ENCODE data around the gene DLG2.
"Not testable (repeated sequence)": the region's sequence is repeated elsewhere in the genome, so short reads cannot be mapped to it uniquely, and the experiment has no call there.

DLG2 gene

GRCh38 chr11:85301895-85302678, 325.1 kb downstream of the DLG2 start:
- DNase-seq, result no peak

- no peak for DNase-seq
These were observed 327.7 kb downstream of the DLG2 start for GRCh38 chr11:85299258-85299942.

DNA sequence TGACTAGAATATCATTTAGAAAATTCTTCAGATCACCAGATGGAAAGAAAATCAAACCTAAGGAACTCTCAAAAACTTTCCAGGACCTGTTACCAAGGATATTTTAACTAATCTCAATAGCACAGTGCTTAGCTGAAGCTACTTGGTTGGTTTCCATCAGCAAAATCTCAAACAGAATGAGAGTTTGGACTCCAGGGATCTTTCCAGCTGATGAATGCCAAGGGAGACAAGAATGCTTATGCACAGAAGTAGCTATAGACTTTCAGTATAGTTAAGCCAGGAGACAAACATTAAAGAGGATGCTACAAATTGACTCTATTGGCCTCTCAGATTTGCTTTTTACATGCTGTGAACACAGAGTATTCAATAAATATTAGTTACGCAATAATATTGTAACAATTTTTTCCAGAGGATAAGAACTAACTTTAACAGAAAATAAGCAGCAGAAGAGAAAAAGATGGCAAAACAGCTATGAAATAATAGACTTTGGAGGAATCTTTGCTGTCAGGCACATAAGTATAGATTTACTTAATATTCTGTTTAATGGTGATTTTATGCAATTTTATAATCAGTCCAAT, 331.4 kb downstream of the DLG2 start:
- no peak for DNase-seq

GRCh38 chr11:85281550-85281949, 345.6 kb downstream of the DLG2 start:
- no peak for DNase-seq

- DNase-seq, result no peak
These were observed 347.9 kb downstream of the DLG2 start for GRCh38 chr11:85279267-85279666.

- no peak for DNase-seq
These were observed 349.5 kb downstream of the DLG2 start for GRCh38 chr11:85277693-85278092.

- no peak for DNase-seq
These were observed 350.8 kb downstream of the DLG2 start for GRCh38 chr11:85276332-85276731.

DNA sequence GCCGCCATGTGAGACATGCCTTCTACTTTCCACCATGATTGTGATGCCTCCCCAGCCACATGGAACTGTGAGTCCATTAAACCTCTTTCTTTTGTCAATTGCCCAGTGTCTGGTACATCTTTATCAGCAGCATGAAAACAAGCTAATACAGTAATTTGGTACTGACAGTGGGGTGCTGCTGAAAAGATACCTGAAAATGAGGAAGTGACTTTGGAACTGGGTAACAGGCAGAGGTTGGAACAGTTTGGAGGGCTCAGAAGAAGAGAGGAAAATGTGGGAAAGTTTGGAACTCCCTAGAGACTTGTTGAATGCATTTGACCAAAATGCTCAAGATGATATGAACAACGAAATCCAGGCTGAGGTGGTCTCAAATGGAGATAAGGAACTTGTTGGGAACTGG, 356.8 kb downstream of the DLG2 start:
- not testable (repeated sequence) for DNase-seq

DNA sequence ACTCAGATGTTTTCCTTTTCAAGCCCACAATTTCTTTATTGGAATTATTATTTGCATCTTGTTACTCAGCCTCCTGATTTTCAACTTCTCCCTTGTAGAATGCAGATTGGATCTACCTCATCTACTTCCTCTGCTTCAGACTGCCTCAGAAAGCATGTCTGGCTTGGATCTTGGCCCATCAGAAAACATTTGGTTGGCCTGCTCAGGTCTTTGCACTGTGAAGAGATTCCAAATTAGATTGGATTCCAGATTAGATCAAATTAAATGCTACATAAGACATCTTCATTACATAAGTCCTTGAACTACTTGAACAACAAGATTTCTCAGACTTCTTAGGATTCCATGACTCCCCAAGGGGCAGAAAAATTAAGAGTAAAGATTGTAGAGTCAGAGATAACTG, 358.0 kb downstream of the DLG2 start:
- no peak for DNase-seq

DNA sequence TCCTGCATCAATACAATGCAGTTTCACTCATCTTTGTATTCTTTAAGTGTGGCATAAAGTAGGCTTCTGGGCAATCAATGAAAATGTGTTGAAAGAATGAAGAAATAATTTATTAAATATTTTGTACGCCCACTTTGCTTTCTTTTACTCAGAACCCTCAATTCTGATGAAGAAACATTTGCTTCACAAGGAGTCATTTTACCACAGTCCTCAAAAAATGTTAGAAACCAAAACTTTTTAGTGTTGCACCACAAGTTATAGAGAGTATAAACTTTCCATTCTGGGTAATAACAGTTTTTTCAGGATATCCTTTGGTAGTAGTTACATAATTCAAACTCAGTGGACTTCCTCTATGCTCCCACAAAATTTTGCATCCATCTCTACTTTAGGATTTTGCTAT, 360.5 kb downstream of the DLG2 start:
- no peak for DNase-seq

DNA sequence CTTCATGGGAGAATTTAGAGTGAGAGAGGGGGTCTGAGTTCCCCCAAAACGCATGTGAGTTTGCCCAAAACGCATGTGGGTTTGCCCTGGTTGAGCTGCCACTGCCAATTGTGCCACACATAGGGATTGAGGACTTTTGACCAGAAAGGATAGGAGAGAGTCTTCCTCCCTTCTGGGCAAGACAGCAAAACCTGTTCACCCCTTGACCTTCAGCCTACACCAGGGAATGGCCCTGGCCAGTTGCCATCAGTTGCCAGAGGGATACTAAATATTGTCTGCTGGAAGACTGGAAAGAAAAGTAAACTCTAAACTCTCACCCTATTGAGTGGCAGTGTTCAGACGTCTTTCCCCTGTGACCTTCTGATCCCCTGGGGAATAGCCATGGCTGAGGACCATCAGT, 363.8 kb downstream of the DLG2 start:
- no peak for DNase-seq

DNA sequence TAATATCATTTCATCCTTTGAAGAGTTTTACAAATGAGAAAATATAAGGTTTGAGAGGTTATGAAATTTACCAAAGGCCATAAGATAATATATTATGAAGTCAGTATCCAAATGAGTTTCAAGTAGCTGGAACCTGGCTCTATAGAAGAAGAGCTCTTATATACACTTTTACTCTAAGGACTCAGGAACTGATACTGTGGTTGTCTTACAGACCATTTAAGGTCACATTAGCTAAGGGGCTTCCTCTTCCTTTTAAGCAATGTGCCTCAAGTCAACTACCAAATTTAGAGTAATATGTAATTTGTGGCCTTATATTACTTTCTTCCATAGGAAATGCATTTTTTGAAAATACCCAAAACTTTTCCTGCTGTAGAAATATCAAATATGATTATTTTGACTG, 369.3 kb downstream of the DLG2 start:
- no peak for DNase-seq

DNA sequence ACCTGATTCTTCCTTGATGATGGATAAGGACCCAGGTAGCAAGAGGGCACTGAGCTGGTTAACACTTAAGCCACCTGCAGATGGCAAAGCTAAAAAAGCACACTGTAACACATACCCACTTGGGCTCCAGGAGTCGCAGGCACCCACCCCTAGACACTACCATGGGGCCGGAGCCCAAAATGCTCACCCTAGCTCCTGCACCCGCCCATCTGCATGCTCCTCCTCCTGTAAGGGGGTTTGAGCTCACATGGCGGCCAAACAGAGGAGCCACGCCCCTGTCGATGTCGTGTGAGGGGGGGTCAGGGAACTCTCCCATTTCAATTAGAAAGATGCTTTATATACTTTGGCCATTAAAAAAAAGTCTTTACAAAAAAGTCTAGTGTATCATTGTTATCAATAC, 370.7 kb downstream of the DLG2 start:
- DNase-seq, result no peak

DNA sequence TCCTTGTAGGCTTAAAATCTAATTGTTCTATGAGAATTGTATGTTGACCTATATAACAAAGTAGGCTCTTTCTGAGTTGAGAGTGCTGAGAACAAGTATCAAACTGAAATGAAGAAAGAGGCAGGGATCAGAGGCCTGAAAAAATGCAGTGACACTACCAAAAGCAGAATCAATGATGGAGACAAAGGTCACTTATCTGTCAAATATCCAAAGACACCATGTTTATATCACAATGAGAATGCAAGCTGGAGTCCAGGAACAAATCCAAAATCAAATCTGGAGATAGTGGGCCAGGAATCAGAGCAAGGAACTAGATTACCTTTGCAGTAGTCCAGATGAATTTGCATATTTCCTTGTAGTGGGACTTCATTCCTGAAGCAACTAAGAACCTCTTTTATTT, 377.7 kb downstream of the DLG2 start:
- no peak for DNase-seq

GRCh38 chr11:85247797-85248196, 379.3 kb downstream of the DLG2 start:
- no peak for DNase-seq

GRCh38 chr11:85238906-85239305, 388.2 kb downstream of the DLG2 start:
- no peak for DNase-seq

- not testable (repeated sequence) for DNase-seq
These were observed 389.1 kb downstream of the DLG2 start for GRCh38 chr11:85238038-85238437.

- no peak for DNase-seq
These were observed 390.9 kb downstream of the DLG2 start for GRCh38 chr11:85236211-85236610.

GRCh38 chr11:85232559-85232958, 394.6 kb downstream of the DLG2 start:
- no peak for DNase-seq

- DNase-seq, result no peak
These were observed 395.6 kb downstream of the DLG2 start for GRCh38 chr11:85231588-85231987.

- not testable (repeated sequence) for DNase-seq
These were observed 397.4 kb downstream of the DLG2 start for GRCh38 chr11:85229723-85230122.

DNA sequence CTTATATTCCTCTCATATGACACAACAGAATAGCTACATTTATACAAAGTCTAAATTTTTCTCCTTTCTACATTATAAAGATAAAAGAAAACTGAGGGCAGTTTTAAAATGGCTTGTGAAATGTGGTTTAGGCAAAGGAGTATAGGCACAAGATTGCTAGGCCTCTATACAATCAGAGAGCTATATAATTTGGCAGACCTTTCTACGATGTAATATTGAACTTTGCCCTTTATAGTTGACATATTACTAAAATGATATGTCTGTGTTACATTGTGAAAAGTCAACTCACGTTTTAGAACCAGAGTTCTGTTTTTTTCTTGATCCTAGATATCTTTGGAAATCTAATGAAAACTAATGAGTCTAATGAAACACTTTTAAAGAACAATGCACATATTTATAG, 430.2 kb downstream of the DLG2 start:
- no peak for DNase-seq

DNA sequence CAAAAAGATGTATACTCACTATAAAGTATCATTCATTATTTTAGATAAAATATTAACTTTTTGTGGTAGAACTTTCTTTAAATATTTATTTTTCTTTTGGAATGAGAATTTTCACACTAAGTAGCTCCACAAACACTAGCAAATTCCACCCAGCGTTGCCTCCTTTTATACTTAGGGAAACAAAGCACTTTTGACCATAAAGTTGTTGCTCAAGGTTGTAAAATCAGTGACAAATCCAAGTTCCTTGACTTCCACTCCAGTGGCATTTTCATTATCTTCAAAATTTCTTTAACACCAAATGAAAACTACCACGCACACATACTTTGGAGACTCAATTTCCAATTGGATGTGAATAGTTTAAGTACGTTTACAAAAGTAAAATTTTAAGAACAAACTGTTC, 431.2 kb downstream of the DLG2 start:
- DNase-seq, result no peak

- no peak for DNase-seq
These were observed 439.2 kb downstream of the DLG2 start for GRCh38 chr11:85187992-85188391.

Data from CD4-positive, alpha-beta T cell treated with Interleukin-1 beta for 1 hour (primary cell).